ENCODE data around the gene PCAT7. TPM values are rescaled to one million over a fixed set of nuclear protein-coding genes. Genes with fewer than 3 reads are reported as not detected.

The PCAT7 gene
- polyA plus RNA-seq, 1 of the 3 experiments (the other 2 are of a cell fraction), result not detected

GRCh38 chr9:94514722-94515121, 40.2 kb upstream of the PCAT7 start:
- no peaks in the 10 kb centered on the region for H3K27me3 ChIP-seq (ENCODE audit: insufficient read depth)
- H3K9ac ChIP-seq, result no peak overlapping the region
- no peaks in the 10 kb centered on the region for H3K79me2 ChIP-seq (ENCODE audit: insufficient read depth)
- H3K9me2 ChIP-seq, result no peaks in the 10 kb centered on the region
- no peak overlapping the region for H2AFZ ChIP-seq (ENCODE audit: low read depth)
- no peaks in the 10 kb centered on the region for H3F3A ChIP-seq (replicated peaks; ENCODE audit: insufficient read depth)
- no peak overlapping the region for H3K4me2 ChIP-seq
- H3K4me3 ChIP-seq (ENCODE audit: low read depth in 2 of 2, low read length in 1 of 2), result no peak overlapping the region
- peaks cover 0 to 15% of the 10 kb centered on the region in 2 experiments; a peak in 2 of 4 replicates for H3K4me1 ChIP-seq (ENCODE audit: control insufficient read depth in 1 of 2, insufficient read depth in 2 of 2, low read depth in 1 of 2, low read length in 1 of 2)
- DNase-seq, result no peak
- H4K20me1 ChIP-seq (ENCODE audit: insufficient read depth), result no peaks in the 10 kb centered on the region
- CTCF ChIA-PET, result interaction anchor here (1.1 kb wide), 1 partner anchor 16 kb away, joined by 3 read pairs; no protein-coding TSS in a partner anchor
- TF ChIP-seq SMC3 (IDR thresholded peaks at IDR 0.05; ENCODE audit: low read depth, low read length), result no peak
- TF ChIP-seq SIN3A (IDR thresholded peaks at IDR 0.05; ENCODE audit: borderline replicate concordance, low read depth, low read length), result no peak
- no peak for TF ChIP-seq CTCF (IDR thresholded peaks at IDR 0.05)
- no peak for TF ChIP-seq ELF1 (IDR thresholded peaks at IDR 0.05)
- no peak for TF ChIP-seq NFIC (IDR thresholded peaks at IDR 0.05; ENCODE audit: borderline replicate concordance)
- POLR2A ChIA-PET, result no interaction called here
- WGBS (ENCODE audit: low lambda C conversion rate), result 61% methylated on average over 3 of the region's 3 CpGs
- no peak overlapping the region for H3K27ac ChIP-seq (ENCODE audit: low read depth in 2 of 2, low read length in 1 of 2)
- H3K9me3 ChIP-seq, result no peaks in the 10 kb centered on the region
- H3K36me3 ChIP-seq (replicated peaks in 1 of 2; ENCODE audit: control insufficient read depth in 1 of 2, insufficient read depth in 2 of 2, low read length in 1 of 2), result no peaks in the 10 kb centered on the region

- H2AFZ ChIP-seq (ENCODE audit: low read depth), result no peak overlapping the region
- H3K79me2 ChIP-seq (ENCODE audit: insufficient read depth), result no peaks in the 10 kb centered on the region
- no peaks in the 10 kb centered on the region for H3K9me2 ChIP-seq
- CTCF ChIA-PET, result no interaction called here
- H3K4me2 ChIP-seq, result no peak overlapping the region
- no peaks in the 10 kb centered on the region for H3K36me3 ChIP-seq (replicated peaks in 1 of 2; ENCODE audit: control insufficient read depth in 1 of 2, insufficient read depth in 2 of 2, low read length in 1 of 2)
- POLR2A ChIA-PET, result no interaction called here
- WGBS (ENCODE audit: low lambda C conversion rate), result 75% methylated on average over 4 of the region's 4 CpGs
- DNase-seq, result no peak
- no peak overlapping the region for H3K4me3 ChIP-seq (ENCODE audit: low read depth in 2 of 2, low read length in 1 of 2)
- H3K9me3 ChIP-seq, result no peaks in the 10 kb centered on the region
- no peaks in the 10 kb centered on the region for H3K27me3 ChIP-seq (ENCODE audit: insufficient read depth)
- no peak overlapping the region for H3K27ac ChIP-seq (ENCODE audit: low read depth in 2 of 2, low read length in 1 of 2)
- no peaks in the 10 kb centered on the region for H3F3A ChIP-seq (replicated peaks; ENCODE audit: insufficient read depth)
- no peak overlapping the region for H3K9ac ChIP-seq
- TF ChIP-seq ZBTB33 (IDR thresholded peaks at IDR 0.05; ENCODE audit: borderline replicate concordance, low read depth), result no peak
- no peak for TF ChIP-seq SIN3A (IDR thresholded peaks at IDR 0.05; ENCODE audit: borderline replicate concordance, low read depth, low read length)
- no peak for TF ChIP-seq PBX3 (IDR thresholded peaks at IDR 0.05)
- TF ChIP-seq MXI1 (IDR thresholded peaks at IDR 0.05; ENCODE audit: low read depth, low read length), result no peak
- H3K4me1 ChIP-seq (ENCODE audit: control insufficient read depth in 1 of 2, insufficient read depth in 2 of 2, low read depth in 1 of 2, low read length in 1 of 2), result peaks cover 0 to 5% of the 10 kb centered on the region in 2 experiments; a peak in 2 of 4 replicates
- no peaks in the 10 kb centered on the region for H4K20me1 ChIP-seq (ENCODE audit: insufficient read depth)
Measured at GRCh38 chr9:94517254-94517653, 37.6 kb upstream of the PCAT7 start.
